Neural cell (in vitro differentiated cells): Measurements from ENCODE around the gene SLC26A2. TPM values are rescaled to one million over a fixed set of nuclear protein-coding genes. Genes with fewer than 3 reads are reported as not detected.

Experiments
- H2AFZ ChIP-seq: fragments of 200-600, 300-800 bp; sonication (generic), shearing (Covaris generic); 2 replicates; pipeline ENCODE4 v1.6.0; 2014; ENCODE audit warnings: low read depth, mild to moderate bottlenecking, antibody characterized with exemption, low read length, moderate library complexity
- H3F3A ChIP-seq: fragments of 200-600 bp; shearing (Covaris generic); 2 replicates; pipeline ENCODE4 v1.6.1; 2016; ENCODE audit warnings: mild to moderate bottlenecking, moderate library complexity, mixed read lengths, antibody characterized with exemption, low read length; ENCODE audit not compliant: insufficient read depth, poor library complexity, severe bottlenecking
- H3K27ac ChIP-seq: fragments of 200-600, 300-800 bp; sonication (generic), shearing (Covaris generic); 2 replicates; pipeline ENCODE4 v1.5.1; 2014; ENCODE audit warnings: mild to moderate bottlenecking, low read length, moderate library complexity
- H3K27me3 ChIP-seq: fragments of 300-800, 200-600 bp; sonication (generic), shearing (Covaris generic); 2 replicates; pipeline ENCODE4 v1.6.0; 2014; ENCODE audit warnings: mild to moderate bottlenecking, low read depth, low read length, moderate library complexity; ENCODE audit not compliant: insufficient read depth
- H3K36me3 ChIP-seq: fragments of 300-800, 200-600 bp; sonication (generic), shearing (Covaris generic); 2 replicates; pipeline ENCODE4 v1.5.1; 2014; ENCODE audit warnings: mild to moderate bottlenecking, antibody characterized with exemption, low read length, moderate library complexity; ENCODE audit not compliant: insufficient read depth
- H3K4me2 ChIP-seq: fragments of 300-800, 200-600 bp; sonication (generic), shearing (Covaris generic); 2 replicates; pipeline ENCODE4 v1.6.0; 2014; ENCODE audit warnings: mild to moderate bottlenecking, low read length
- H3K4me3 ChIP-seq: fragments of 300-800, 200-600 bp; sonication (generic), shearing (Covaris generic); 2 replicates; pipeline ENCODE4 v1.5.1; 2014; ENCODE audit warnings: mild to moderate bottlenecking, low read length, moderate library complexity
- H3K79me2 ChIP-seq: fragments of 200-600 bp; shearing (Covaris generic); replicated peaks from 2 replicates; pipeline ENCODE4 v1.6.0; 2014; ENCODE audit warnings: mild to moderate bottlenecking, low read length, moderate library complexity; ENCODE audit not compliant: insufficient read depth
- H3K9ac ChIP-seq: fragments of 300-800, 200-600 bp; sonication (generic), shearing (Covaris generic); 2 replicates; pipeline ENCODE4 v1.6.1; 2016; ENCODE audit warnings: mild to moderate bottlenecking, low read length, mixed read lengths
- H3K9me2 ChIP-seq: fragments of 200-600 bp; shearing (Covaris generic); 2 replicates; pipeline ENCODE4 v1.6.1; 2016; ENCODE audit warnings: mild to moderate bottlenecking, low read length, mixed read lengths; ENCODE audit not compliant: insufficient read depth
- H3K9me3 ChIP-seq: fragments of 200-600, 300-800 bp; sonication (generic), shearing (Covaris generic); 2 replicates; pipeline ENCODE4 v1.6.1; 2016; ENCODE audit warnings: mild to moderate bottlenecking, mixed run types, low read length, moderate library complexity, mixed read lengths
- H4K20me1 ChIP-seq: fragments of 200-600 bp; shearing (Covaris generic); 2 replicates; pipeline ENCODE4 v1.6.1; 2016; ENCODE audit warnings: mild to moderate bottlenecking, mixed run types; ENCODE audit not compliant: insufficient read depth
- EP300 ChIP-seq: fragments of 450-650 bp; conservative IDR thresholded peaks from 2 replicates; pipeline ENCODE4 v1.6.1; 2014; ENCODE audit warnings: antibody characterized with exemption, mild to moderate bottlenecking, moderate library complexity; ENCODE audit not compliant: poor library complexity, severe bottlenecking
- EZH2 ChIP-seq: fragments of 200-600, 300-800 bp; shearing (Covaris generic), sonication (generic); IDR thresholded peaks from 2 replicates; pipeline ENCODE4 v1.6.1; 2014; ENCODE audit warnings: antibody characterized with exemption, low read length, borderline replicate concordance, mild to moderate bottlenecking; ENCODE audit not compliant: insufficient read depth, poor library complexity, severe bottlenecking
- MXI1 ChIP-seq: fragments of 450-650 bp; conservative IDR thresholded peaks from 2 replicates; pipeline ENCODE4 v1.6.1; 2014; ENCODE audit warnings: antibody characterized with exemption, mild to moderate bottlenecking; ENCODE audit not compliant: poor library complexity, severe bottlenecking
- POLR2AphosphoS5 ChIP-seq: IDR thresholded peaks from 2 replicates; pipeline ENCODE4 v1.6.1; 2012
- RAD21 ChIP-seq: fragments of 450-650 bp; conservative IDR thresholded peaks from 2 replicates; pipeline ENCODE4 v1.6.1; 2014; ENCODE audit warnings: antibody characterized with exemption, mild to moderate bottlenecking, moderate library complexity
- SMC3 ChIP-seq: fragments of 450-650 bp; conservative IDR thresholded peaks from 2 replicates; pipeline ENCODE4 v1.6.1; 2014; ENCODE audit warnings: antibody characterized with exemption, mild to moderate bottlenecking, moderate library complexity; ENCODE audit not compliant: poor library complexity
- TAF1 ChIP-seq: IDR thresholded peaks from 2 replicates; pipeline ENCODE4 v1.6.1; 2012; ENCODE audit warnings: low read depth
- polyA plus RNA-seq: library from polyadenylated mRNA; depleted of rRNA; stranded (reverse); fragments of >200 nt; gene quantifications from 2 replicates; pipeline ENCODE4 v1.2.3, GENCODE V29; 2014
- TF ChIP-seq, protein P1 (sequence below): IDR thresholded peaks from 2 replicates; pipeline ENCODE4 v1.6.1; 2012; ENCODE audit warnings: borderline replicate concordance
- TF ChIP-seq, protein P2 (sequence below): fragments of 450-650 bp; IDR thresholded peaks from 2 replicates; pipeline ENCODE4 v1.5.1; 2014; ENCODE audit warnings: antibody characterized with exemption, mild to moderate bottlenecking, moderate library complexity; ENCODE audit not compliant: poor library complexity, severe bottlenecking

SLC26A2 gene
- polyA plus RNA-seq, 1 donor from 2014 or later = 5.4 TPM

DNA sequence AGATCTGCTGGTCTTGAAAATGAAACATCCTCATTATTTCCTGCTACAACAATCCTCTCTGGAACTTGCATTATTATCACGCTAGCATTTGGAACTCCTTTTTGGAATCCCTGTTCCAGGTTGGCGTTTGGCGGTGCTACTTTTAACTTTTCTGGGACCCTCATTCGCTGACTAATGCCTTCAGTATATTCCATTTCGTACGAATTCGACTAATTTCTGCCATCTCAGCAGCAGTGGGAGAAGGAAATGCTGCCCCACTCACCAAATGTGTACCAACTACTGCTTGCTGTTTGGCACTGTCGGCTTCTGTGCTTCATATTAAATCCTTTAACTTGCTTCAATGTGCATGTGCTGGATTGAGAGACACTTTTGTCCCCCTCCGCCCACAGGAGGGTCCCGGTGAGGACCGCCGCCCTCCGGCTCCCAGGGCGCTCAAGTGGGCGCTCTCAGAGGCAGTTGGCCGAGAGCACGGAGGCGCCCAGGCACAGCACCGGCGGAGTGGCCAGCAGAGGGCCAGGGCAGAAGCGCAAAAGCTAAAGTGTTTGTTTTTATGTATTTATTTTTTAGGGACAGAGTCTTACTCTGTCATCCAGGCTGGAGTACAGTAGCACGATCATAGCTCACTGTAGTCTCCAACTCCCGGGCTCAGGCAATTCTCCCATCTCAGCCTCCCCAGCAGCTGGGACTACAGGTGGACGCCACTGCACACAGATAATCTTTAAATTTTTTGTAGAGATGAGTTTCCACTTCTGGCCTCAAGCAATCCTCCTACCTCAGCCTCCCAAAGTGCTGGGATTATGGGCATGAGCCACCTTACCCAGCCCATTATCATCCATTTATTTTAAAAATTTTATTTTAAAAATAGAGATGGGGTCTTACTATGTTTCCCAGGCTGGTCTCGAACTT lies 27.9 kb upstream of the SLC26A2 start:
- no peak overlapping the region for H3K4me3 ChIP-seq

DNA sequence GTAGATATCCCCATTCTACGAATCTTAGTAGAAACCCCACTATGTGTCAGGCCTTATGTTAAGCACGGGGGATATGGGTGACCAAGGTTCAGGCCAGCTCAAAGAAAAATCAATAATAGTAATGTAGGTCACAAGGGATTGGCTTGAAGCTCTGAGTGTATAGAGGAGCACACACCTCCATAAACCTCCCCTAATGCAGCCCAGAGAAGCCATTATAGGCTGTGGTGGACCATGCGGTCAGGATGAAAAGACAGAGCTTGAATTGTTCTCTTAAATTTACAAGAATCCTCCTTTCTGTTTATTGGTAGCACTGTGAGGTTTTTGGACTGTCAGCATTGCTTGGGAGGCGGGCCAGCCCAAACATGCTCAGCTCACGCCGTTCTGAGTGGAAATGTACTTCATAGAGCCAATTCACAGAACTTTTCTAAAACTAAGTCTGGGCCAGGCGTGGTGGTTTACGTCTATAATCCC lies 25.1 kb upstream of the SLC26A2 start:
- Histone ChIP-seq H3K27me3 (no peaks in the 10 kb centered on the region), H3K9ac (no peak overlapping the region), H3K4me3 (no peak overlapping the region), H3K36me3 (no peaks in the 10 kb centered on the region), H3F3A (no peaks in the 10 kb centered on the region), H4K20me1 (no peaks in the 10 kb centered on the region), H3K27ac (no peak overlapping the region), H3K9me3 (no peaks in the 10 kb centered on the region), H3K9me2 (no peaks in the 10 kb centered on the region), H2AFZ (no peak overlapping the region), H3K79me2 (no peaks in the 10 kb centered on the region), H3K4me2 (no peak overlapping the region)
- TF ChIP-seq SMC3 (no peak), EZH2 (no peak), TAF1 (no peak), EP300 (no peak), POLR2AphosphoS5 (no peak), RAD21 (no peak), MXI1 (no peak)
- TF ChIP-seq, protein P1, sequence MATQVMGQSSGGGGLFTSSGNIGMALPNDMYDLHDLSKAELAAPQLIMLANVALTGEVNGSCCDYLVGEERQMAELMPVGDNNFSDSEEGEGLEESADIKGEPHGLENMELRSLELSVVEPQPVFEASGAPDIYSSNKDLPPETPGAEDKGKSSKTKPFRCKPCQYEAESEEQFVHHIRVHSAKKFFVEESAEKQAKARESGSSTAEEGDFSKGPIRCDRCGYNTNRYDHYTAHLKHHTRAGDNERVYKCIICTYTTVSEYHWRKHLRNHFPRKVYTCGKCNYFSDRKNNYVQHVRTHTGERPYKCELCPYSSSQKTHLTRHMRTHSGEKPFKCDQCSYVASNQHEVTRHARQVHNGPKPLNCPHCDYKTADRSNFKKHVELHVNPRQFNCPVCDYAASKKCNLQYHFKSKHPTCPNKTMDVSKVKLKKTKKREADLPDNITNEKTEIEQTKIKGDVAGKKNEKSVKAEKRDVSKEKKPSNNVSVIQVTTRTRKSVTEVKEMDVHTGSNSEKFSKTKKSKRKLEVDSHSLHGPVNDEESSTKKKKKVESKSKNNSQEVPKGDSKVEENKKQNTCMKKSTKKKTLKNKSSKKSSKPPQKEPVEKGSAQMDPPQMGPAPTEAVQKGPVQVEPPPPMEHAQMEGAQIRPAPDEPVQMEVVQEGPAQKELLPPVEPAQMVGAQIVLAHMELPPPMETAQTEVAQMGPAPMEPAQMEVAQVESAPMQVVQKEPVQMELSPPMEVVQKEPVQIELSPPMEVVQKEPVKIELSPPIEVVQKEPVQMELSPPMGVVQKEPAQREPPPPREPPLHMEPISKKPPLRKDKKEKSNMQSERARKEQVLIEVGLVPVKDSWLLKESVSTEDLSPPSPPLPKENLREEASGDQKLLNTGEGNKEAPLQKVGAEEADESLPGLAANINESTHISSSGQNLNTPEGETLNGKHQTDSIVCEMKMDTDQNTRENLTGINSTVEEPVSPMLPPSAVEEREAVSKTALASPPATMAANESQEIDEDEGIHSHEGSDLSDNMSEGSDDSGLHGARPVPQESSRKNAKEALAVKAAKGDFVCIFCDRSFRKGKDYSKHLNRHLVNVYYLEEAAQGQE = no peak
- TF ChIP-seq, protein P2, sequence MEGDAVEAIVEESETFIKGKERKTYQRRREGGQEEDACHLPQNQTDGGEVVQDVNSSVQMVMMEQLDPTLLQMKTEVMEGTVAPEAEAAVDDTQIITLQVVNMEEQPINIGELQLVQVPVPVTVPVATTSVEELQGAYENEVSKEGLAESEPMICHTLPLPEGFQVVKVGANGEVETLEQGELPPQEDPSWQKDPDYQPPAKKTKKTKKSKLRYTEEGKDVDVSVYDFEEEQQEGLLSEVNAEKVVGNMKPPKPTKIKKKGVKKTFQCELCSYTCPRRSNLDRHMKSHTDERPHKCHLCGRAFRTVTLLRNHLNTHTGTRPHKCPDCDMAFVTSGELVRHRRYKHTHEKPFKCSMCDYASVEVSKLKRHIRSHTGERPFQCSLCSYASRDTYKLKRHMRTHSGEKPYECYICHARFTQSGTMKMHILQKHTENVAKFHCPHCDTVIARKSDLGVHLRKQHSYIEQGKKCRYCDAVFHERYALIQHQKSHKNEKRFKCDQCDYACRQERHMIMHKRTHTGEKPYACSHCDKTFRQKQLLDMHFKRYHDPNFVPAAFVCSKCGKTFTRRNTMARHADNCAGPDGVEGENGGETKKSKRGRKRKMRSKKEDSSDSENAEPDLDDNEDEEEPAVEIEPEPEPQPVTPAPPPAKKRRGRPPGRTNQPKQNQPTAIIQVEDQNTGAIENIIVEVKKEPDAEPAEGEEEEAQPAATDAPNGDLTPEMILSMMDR = no peak

More for the DNA sequence above, 27.9 kb upstream of the SLC26A2 start:
- Histone ChIP-seq H3K79me2 (no peaks in the 10 kb centered on the region), H3K9me3 (no peaks in the 10 kb centered on the region), H3K9ac (no peak overlapping the region), H3K36me3 (no peaks in the 10 kb centered on the region), H2AFZ (no peak overlapping the region), H3K9me2 (no peaks in the 10 kb centered on the region), H4K20me1 (no peaks in the 10 kb centered on the region), H3K4me2 (no peak overlapping the region), H3K27ac (no peak overlapping the region), H3K27me3 (no peaks in the 10 kb centered on the region), H3F3A (no peaks in the 10 kb centered on the region)
- no peak for TF ChIP-seq SMC3
- TF ChIP-seq EZH2 = no peak
- TF ChIP-seq, protein P2 = no peak
